Nephron progenitor cell (in vitro differentiated cells): ENCODE data around the gene TJP1.

ENCODE experiments used
- DNase-seq: peaks from one replicate; pipeline ENCODE4 v3.0.0; 2021
- H3K27ac Mint-ChIP-seq: 2 replicates; pipeline ENCODE4 v1.8.0; 2021; ENCODE audit warnings: mild to moderate bottlenecking, moderate library complexity, mixed read lengths
- H3K27me3 Mint-ChIP-seq: 2 replicates; pipeline ENCODE4 v1.8.0; 2021; ENCODE audit warnings: mild to moderate bottlenecking, low read depth, mixed read lengths; ENCODE audit not compliant: poor library complexity
- H3K36me3 Mint-ChIP-seq: 2 replicates; pipeline ENCODE4 v1.8.0; 2021; ENCODE audit warnings: low read depth, mixed read lengths
- H3K4me1 Mint-ChIP-seq: 2 replicates; pipeline ENCODE4 v1.8.0; 2021; ENCODE audit warnings: mixed read lengths
- H3K4me3 Mint-ChIP-seq: 2 replicates; pipeline ENCODE4 v1.8.0; 2021; ENCODE audit warnings: mild to moderate bottlenecking, moderate library complexity, mixed read lengths
- H3K9me3 Mint-ChIP-seq: 2 replicates; pipeline ENCODE4 v1.8.0; 2021; ENCODE audit warnings: mild to moderate bottlenecking, moderate library complexity, mixed read lengths
- TF ChIP-seq, protein P1 (sequence below): fragments of 200-600 bp; sonication (generic); IDR thresholded peaks from 2 replicates; pipeline ENCODE4 v1.5.0; 2021; ENCODE audit warnings: antibody characterized with exemption

Gene TJP1

DNA sequence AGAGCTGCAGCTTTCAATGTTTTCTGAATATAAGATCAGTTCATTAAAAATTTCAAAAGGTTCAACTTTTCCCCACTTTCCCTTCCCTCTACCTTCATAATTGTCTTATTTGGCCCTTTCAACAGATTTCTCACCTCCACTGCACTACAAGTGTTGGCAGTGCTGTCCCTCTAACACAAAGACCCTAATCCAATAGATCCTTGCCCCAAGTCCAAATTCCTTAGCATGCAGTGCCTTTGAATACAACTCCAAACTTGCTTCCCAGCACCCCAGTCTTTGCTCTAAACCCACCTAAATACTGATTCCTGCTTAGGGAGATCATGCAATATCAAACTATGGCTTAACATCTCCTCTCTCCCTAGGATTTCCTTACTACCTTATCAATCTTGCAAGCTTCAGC is 43.9 kb downstream of the TJP1 start:
- Mint-ChIP-seq H3K4me3 (no peak overlapping the region), H3K27ac (peak overlapping the region; percentile 23), H3K36me3 (peaks cover 57% of the 10 kb centered on the region), H3K9me3 (peaks cover 45% of the 10 kb centered on the region), H3K27me3 (no peaks in the 10 kb centered on the region), H3K4me1 (peaks cover 4% of the 10 kb centered on the region)
- TF ChIP-seq, protein P1, sequence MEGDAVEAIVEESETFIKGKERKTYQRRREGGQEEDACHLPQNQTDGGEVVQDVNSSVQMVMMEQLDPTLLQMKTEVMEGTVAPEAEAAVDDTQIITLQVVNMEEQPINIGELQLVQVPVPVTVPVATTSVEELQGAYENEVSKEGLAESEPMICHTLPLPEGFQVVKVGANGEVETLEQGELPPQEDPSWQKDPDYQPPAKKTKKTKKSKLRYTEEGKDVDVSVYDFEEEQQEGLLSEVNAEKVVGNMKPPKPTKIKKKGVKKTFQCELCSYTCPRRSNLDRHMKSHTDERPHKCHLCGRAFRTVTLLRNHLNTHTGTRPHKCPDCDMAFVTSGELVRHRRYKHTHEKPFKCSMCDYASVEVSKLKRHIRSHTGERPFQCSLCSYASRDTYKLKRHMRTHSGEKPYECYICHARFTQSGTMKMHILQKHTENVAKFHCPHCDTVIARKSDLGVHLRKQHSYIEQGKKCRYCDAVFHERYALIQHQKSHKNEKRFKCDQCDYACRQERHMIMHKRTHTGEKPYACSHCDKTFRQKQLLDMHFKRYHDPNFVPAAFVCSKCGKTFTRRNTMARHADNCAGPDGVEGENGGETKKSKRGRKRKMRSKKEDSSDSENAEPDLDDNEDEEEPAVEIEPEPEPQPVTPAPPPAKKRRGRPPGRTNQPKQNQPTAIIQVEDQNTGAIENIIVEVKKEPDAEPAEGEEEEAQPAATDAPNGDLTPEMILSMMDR, result no peak
- no peak for DNase-seq

DNA sequence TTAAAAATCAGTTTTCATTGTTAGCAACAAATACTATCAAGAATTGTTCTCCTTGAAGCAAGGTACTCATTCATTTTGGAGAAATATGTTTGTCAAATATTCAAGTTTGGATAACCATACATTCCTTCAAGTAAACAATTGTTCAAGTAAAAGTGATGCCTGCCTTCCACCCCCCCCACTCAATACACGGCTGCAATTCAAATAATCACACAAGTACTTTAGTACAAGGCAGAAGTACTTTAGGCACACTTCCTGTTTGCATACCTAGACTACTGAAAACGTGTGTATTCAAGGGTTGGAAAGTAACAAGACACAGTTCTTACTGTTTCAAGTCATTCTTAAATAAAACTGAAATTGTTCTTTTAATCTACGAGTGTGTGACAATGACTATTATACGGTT is 45.4 kb downstream of the TJP1 start:
- Mint-ChIP-seq H3K4me3 (no peak overlapping the region), H3K9me3 (peaks cover 30% of the 10 kb centered on the region), H3K36me3 (peaks cover 55% of the 10 kb centered on the region), H3K27me3 (no peaks in the 10 kb centered on the region), H3K27ac (no peak overlapping the region), H3K4me1 (peaks cover 4% of the 10 kb centered on the region)
- TF ChIP-seq, protein P1, result no peak
- no peak for DNase-seq

DNA sequence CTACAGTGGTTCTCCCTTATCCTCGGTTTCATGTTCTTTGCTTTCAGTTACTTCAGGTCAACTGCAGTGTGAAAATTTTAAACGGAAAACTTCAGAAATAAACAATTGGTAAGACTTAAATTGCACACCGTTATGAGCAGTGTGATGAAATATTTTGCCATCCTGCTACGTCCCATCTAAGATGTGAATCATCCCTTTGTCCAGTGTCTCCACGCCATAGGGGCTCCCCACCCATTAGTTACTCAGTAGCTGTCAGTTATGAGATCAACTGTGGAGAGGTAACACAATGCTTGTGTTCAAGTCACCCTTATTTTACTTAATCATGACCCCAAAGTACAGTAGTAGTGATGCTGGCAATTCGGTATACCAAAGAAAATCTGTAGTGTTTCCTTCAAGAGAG is 47.4 kb downstream of the TJP1 start:
- Mint-ChIP-seq H3K4me3 (no peak overlapping the region), H3K27ac (no peak overlapping the region), H3K36me3 (peaks cover 45% of the 10 kb centered on the region), H3K27me3 (no peaks in the 10 kb centered on the region), H3K9me3 (peaks cover 10% of the 10 kb centered on the region), H3K4me1 (peaks cover 4% of the 10 kb centered on the region)
- no peak for DNase-seq
- TF ChIP-seq, protein P1, result no peak

DNA sequence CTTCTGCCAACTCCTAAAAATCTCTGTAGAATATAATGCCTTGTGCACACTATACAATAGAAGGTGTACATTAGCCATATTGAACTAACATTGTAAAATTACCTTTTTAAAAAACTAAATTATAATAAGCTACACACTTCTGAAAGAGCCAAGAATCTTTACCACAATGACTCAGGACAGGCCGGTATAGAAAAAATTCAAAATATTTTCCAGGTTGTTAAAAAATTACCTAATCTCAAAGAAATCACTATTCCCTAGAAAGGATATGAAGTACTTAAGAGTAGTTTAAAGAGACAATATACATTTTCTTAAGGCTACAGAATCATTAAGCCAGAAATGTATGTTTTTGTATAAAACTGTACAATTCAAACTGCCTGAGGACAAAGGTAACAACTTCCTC is 48.5 kb downstream of the TJP1 start:
- DNase-seq, result no peak
- Mint-ChIP-seq H3K36me3 (peaks cover 44% of the 10 kb centered on the region), H3K4me1 (peaks cover 4% of the 10 kb centered on the region), H3K9me3 (no peaks in the 10 kb centered on the region), H3K4me3 (no peak overlapping the region), H3K27me3 (no peaks in the 10 kb centered on the region), H3K27ac (no peak overlapping the region)
- TF ChIP-seq, protein P1, result no peak

DNA sequence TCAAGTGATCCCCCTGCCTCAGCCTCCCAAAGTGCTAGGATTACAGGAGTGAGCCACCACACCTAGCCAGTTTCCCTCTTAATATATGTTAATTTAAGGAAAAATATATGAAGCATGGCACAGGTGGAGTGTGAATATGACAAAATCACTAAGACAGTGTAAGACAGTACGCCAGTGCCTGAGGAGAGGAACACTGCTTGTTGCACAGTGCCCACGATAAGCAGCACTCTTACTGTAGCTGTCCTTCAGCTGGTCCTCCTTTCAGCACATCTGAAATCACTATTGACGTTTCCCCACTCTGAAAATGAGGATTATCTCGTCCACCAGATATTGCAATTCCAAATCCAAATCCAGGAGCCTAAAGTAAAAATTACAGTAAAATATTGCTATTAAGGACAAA is 49.3 kb downstream of the TJP1 start:
- H3K36me3 Mint-ChIP-seq, result peaks cover 37% of the 10 kb centered on the region
- TF ChIP-seq, protein P1, result no peak
- no peaks in the 10 kb centered on the region for H3K27me3 Mint-ChIP-seq
- H3K27ac Mint-ChIP-seq, result no peak overlapping the region
- no peak for DNase-seq
- H3K4me3 Mint-ChIP-seq, result no peak overlapping the region
- H3K9me3 Mint-ChIP-seq, result no peaks in the 10 kb centered on the region
- peaks cover 4% of the 10 kb centered on the region for H3K4me1 Mint-ChIP-seq

DNA sequence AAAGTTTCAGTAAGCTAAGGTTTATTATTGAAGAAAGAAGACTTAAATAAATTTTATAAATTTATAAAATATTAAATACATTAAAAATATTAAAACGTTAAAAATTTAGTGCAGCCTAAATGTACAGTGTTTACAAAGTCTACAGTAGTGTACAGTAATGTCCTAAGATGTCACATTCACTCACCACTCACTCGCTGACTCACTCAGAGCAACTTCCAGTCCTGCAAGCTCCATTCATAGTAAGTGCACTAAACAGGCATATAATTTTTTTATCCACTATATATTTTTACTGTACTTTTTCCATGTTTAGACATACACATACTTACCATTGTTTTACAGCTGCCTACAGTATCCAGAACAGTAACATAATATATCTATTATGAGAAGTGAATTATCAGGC is 51.5 kb downstream of the TJP1 start:
- DNase-seq, result no peak
- no peaks in the 10 kb centered on the region for H3K27me3 Mint-ChIP-seq
- no peak overlapping the region for H3K4me3 Mint-ChIP-seq
- H3K27ac Mint-ChIP-seq, result no peak overlapping the region
- H3K36me3 Mint-ChIP-seq, result peaks cover 52% of the 10 kb centered on the region
- TF ChIP-seq, protein P1, result no peak
- no peaks in the 10 kb centered on the region for H3K4me1 Mint-ChIP-seq
- H3K9me3 Mint-ChIP-seq, result no peaks in the 10 kb centered on the region
